GM15510 (cell line): ENCODE data around the gene RAB22A.

Experiments
- POLR2A ChIP-seq: IDR thresholded peaks from 3 replicates; pipeline ENCODE4 v1.6.1; 2011; ENCODE audit warnings: borderline replicate concordance; ENCODE audit not compliant: insufficient read length; ENCODE audit errors: extremely low read depth

RAB22A gene, protein sequence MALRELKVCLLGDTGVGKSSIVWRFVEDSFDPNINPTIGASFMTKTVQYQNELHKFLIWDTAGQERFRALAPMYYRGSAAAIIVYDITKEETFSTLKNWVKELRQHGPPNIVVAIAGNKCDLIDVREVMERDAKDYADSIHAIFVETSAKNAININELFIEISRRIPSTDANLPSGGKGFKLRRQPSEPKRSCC

DNA sequence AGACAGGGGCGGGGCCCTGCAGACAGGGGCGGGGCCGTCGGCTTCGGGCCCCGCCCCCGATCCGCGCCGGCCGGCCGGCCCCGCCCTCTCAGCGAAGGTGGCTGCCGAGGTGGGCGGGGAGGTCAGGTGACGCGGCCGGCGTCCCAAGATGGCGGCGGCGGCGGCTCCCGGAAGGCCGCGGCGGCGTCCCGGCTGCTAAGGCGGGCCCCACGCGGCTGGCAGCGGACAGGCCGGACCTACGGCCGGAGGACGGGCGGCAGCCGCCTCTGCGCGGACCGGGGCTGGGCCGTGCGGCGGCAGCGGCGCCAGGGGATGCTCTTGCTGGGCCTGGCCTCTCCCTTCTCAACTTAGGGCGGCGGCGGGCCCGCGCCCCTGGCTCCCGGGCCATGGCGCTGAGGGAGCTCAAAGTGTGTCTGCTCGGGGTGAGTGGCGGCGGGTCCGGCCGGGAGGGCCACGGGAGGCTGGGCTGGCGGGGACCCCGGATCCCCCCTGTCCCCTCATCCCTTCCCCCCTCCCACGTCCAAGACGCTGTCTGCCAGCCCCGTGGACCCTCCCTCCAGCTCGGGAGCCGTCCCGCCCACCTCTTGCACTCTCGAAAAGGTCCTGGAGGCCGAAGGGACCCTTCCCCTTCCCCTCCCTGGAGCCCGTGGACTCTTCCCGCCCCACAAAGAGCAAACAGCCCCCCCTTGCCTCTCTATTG is at the start of gene RAB22A:
TSS of gene RAB22A (plus strand) at position 125 of the 700 bp plus-strand sequence. CDS start at position 387, 262 bp downstream.
- peak; percentile 97 for TF ChIP-seq POLR2A

DNA sequence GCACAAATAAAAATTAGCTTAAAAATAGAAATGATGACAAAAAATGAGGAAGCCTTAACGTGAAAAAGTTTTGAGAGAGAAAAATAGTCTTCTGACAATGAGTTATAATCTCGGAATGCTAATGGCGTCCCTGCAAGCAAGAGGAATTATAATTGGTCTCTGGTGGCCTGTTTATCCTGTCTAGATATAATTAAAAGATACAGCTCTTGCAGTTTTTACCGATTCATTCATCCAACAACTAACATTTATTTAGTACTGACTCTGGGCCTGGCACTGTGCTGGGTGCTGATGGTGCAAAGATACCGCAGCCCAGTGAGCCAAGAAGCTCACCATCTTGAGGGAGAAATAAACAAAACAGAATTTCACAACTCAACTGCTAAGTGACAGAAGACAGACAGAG is 49.5 kb upstream of the RAB22A start:
- no peak for TF ChIP-seq POLR2A

DNA sequence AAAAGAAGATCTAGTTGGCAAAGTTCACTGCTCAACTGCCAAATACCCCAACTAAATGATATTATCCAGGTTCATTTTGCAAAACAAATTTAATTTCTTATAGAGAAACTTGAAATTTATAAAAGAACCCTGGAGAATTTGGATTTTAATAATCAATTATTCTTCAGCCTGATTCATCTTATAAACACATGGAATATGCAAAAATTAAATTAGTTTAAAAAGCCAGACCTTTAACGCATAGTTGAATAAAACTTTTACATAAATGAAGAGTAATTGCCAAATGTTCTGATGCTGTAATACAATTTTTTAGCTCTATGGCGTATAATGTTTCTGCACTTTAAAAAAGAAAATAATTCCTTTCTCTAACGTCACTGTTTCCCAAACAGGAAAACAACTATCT is 47.9 kb upstream of the RAB22A start:
- TF ChIP-seq POLR2A: no peak

DNA sequence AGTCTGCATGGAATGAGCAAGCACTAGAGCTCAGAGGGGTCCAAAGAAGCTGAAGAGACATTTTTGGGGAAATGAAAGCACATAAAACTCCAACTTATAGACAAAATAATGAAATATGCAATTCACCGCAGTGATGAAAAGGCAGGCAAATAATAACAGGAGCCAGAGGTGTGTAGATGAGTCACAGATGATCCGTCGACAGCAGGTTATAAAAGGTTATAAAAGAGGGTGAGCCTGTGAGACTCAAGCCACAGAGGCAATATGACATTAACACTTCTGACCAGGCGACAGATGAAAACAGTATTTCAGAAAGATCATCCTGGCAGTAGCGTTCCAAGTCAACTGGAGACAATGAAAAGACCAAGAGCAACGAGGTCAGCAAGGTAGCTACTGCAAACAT is 45.2 kb upstream of the RAB22A start:
- no peak for TF ChIP-seq POLR2A

DNA sequence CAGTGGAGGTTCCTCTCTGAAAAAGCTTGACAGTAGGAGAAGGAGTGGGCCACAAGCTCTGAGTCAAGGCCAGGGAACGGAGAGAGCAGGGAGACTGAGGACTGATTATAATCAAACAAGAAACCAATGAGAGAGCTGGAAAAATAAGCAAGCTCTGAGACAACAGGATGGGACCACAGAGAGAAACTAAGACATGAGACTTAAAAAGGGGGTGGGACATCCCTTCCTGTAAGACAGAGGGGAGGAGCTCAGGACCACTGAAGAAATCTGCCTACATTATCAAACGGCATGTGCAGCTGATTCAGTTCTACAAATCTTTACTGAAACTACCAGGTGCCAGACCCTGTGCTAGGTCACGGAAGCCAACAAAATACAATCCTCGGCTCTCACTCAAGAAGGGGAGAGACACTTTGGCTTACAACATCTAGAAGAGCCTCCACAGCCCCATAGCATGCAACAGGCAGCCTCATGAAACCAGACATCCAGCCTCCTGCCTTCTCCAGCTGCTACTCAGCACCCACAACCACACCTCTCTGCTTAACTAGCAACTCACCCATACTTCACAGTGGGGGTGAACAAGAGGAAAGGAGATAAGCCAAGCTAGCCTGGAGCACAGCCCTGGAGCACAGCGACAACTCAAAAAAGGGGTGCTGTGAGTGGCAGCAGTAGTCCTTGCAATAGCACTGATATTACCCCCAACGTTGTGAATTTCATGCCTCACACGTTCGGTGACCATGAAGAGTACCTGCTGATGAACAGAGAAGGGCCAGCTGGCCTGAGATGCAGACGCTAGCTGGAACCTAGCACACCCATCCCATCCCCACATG is 41.9 kb upstream of the RAB22A start:
- no peak for TF ChIP-seq POLR2A

DNA sequence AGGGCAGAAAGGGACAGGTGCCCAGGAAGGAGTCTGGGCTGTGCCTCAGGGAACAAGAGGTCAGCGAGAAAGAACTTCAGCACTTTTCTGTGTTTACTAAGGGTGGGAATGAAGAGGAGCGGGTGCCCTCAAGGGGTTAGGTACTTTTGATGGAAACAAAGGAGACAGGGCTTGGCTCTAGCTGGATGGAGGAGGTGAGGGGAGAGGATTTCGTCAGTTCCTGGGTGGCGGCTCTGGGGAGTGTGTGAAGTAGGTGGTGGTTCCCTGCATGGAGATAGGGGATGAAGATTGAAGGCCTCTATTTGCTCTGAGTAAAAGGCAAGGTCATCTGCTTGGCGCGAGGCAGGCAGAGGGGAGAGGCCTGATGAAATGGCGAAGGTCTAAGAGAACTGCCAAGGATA is 41.1 kb upstream of the RAB22A start:
- no peak for TF ChIP-seq POLR2A

DNA sequence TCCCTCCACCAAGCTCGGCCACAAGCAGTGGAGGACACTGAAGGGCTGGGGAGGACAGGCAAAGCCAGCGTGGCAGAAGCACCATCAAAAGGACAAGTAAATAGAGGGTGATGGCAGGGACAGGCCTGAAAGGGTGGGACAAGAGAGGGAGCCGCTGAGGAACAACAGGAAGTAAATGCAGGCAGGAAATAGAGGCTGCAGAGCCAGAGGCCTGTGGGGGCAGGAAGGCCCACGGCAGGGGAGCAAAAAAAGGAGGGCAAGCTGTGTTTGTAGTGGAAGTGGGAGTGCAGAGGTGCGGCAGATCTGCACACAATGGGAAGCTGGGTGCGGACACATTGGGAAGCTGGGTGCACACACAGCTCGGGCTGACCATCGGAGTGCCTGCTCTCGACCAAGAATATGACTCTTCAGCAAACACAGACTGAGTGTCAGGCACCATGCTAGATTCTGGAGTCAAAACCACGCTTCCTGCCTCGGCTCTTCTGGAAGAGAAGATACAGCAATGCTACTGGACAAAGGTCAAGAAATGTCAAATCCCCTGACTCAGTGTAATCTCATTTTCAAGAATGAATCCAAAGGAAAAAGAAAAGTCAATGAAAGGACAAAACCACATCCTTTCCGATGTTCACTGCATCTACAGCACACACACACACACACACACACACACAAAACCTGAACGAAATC is 40.4 kb upstream of the RAB22A start:
- TF ChIP-seq POLR2A: no peak

DNA sequence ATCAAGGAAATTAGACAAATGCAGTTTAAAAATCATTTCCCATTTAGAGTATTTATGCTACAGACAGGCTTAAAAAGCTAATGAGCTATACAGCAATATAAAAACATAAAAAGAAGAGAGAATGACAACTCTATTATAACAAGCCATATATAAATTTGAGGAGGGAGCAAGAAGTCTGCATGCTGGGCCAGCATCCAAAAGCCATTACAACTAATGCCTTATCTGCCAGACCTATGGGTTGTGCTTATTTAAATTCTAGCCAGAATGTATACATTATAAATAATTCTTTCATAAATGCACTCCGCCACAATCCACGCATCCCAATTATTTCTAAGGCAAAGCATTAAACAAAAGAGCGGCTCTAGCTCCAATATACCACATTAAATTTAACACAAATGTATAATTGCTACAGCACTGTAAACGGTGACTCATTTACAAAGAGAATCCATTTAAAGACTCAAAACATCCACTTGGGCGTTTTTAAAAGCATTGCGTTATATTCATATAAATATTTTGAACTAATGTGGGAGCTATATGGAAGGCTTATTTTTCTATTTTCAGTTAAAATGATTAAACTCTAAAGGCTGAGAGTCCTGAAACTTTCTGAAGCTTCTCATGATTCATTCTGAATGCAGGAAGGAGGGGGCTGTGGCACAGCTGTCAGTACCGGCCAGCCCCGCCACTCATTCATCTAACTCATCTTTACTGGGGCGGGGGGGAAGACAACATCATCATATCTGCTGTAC is 37.7 kb upstream of the RAB22A start:
- no peak for TF ChIP-seq POLR2A

DNA sequence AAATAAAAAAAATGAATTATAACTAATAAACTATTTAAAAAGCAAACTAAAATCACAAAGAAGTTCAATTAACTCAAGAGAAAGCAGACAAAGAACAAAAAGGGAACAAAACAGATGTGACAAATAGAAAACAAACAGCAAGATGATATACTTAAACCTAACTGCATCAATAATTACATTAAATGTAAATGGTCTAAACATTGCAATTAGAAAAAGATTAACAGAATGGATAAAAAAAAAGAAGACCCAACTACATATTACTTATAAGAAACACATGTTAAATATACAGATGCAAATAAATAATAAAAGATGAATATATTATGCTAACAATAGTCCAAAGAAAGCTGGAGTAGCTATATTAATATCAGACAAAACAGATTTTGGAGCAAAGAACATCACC is 35.1 kb upstream of the RAB22A start:
- no peak for TF ChIP-seq POLR2A

DNA sequence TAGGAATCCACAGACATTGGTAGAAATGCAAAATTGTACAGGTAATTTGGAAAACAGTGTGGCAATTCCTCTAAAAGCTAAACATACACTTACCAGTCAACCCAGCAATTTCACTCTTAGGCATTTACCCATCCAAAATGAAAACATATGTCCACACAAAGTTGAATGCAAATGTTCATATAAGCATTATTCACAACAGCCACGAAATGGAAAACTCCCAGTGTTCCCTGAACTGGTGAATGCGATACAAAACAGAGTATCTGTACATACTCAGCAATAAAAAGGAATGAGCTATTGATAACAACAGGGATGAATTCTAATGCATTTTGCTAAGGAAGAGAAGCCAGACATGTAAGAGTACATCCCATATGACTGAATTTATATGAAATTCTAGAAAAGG is 32.4 kb upstream of the RAB22A start:
- no peak for TF ChIP-seq POLR2A

DNA sequence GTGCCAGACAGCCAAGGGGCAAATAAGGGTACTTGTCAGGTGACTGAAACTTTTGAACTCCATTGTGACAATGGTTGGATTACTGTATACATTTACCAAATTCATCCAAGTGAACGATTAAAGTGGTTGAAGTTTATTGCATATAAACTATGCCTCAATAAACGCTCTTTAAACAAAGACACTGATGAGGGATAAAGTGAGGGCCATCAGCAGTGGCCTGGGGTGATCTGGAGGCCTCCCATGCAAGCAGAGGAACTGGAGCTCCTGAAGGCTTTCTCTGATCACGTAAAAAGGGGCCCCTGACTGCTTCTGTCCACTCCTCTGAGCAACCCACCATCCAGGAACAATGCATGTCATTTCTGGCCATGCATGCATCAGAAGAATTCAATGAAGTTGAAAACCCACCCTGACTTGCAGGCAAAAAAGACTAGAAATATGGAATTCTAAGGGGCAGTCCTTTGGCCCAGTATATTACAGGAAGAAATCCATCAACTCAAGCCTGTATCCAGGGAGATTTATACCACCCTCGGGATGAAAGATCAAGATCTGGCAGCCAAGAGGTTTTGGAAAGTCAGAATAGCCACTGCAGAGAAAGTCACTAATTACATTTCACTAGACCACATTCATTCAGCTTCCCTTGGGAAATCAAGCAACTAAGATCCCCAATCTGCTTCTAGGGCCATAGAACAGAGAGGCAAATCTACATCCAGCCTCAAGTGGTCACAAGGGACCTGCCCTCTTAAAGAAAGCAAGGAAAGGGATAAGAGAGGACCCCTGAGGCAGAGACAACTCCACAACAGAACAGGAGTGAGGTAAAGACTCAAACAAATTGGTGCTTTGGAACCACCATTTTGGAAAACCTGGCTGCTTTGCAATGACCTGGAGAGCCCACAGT is 31.7 kb upstream of the RAB22A start:
- no peak for TF ChIP-seq POLR2A

DNA sequence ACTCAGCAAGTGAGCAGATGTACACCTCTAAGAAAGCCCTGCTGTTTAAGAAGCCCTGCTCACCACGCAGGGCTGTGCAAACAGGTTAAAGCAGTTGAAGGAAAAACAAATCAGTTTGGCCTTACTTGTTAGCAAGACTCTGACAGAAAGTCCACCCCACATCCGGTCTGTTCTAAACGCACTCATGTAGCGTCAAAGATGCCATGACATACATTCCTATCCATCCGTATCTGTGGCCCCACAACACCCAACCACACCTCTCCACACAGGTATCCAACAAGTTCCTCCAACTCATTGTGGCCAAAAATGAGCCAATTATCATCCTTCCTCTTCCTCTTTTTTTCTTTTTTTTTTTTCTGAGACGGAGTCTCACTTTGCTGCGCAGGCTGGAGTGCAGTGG is 22.8 kb upstream of the RAB22A start:
- no peak for TF ChIP-seq POLR2A

DNA sequence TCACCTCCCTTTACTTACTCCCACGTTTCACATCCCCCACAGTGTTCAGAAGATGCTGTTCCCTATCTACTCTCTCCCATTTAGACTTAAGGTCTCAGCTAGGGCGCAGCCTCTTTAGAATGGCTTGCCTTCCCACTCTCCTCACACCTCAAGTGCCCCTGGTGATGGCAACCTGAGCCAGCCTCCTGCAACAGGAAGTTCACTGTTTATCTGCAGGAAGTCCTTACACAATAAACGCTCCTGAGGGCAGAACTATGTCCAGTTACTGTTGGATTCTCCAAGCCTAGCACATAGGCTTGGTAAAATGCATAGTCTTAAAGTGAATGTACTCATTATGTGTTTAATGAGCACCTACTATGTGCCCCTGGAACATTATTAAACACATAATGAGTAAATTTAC is 21.9 kb upstream of the RAB22A start:
- no peak for TF ChIP-seq POLR2A
